ENCODE results near the gene CDS2.

Gene CDS2

DNA sequence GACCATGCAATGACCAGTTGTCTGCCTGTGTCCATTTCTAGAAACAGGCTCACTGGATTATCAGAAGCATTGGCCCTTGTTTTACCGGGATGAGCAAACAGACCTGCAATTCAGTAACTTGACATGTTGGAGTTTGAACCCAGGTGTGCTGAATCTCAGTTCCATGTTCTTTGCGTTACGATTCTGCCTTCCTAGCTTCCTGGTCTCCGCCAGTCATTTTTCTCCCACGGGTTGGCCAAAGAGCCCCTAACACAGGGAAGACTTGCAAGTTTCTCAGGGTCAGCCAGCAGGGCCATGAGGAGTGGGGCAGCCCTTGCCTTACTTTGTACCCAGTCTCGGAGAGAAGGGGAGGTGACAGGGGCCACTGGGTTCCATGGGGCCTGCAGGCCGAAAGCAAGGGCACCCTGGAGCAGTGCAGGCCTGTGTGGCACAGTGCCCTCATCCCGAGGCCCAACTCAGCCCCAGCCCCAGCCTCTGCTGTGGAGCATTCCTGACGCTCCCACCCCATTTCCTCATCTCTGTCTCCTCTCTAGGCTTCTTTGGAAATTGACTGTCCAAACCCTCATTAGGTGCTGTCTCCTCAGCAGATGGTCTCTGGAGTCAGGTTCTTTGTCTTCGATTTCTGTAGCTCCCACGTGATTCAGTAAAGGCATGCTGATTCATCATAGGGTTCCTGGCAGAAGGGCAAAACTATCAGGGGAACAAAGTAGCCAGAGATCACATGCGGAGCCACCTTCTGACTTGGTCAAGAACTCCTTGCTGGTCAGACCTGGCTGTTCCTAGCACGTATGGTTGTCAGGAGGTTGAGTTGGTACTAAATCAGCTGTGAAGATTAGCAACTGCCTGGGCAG, 23.6 kb downstream of the CDS2 start:
- peak overlapping the region; percentile 87 for H4K91ac ChIP-seq (ENCODE audit: low read length)
- H2AK5ac ChIP-seq (ENCODE audit: low read length, severe bottlenecking): no peak overlapping the region
- H3K18ac ChIP-seq (ENCODE audit: low read depth in 1 of 2, low read length in 2 of 2): peak overlapping the region; percentile 56 to 88
- H3K4me1 ChIP-seq (ENCODE audit: control insufficient read depth, insufficient read depth, low read depth, low read length): peaks cover 7% of the 10 kb centered on the region
- peak overlapping the region in 1 of 2 experiments; percentile 92 for H3K14ac ChIP-seq (ENCODE audit: low read length in 2 of 2)
- no peak overlapping the region for H2BK120ac ChIP-seq (ENCODE audit: low read depth, low read length)
- no peaks in the 10 kb centered on the region for H3K36me3 ChIP-seq (ENCODE audit: control insufficient read depth in 1 of 2, insufficient read depth in 2 of 2, low read depth in 1 of 2, low read length in 2 of 2)
- no peak for DNase-seq
- H3K4me3 ChIP-seq (ENCODE audit: insufficient read depth in 1 of 2, low read depth in 1 of 2, low read length in 2 of 2): no peak overlapping the region
- no peak overlapping the region for H3K27ac ChIP-seq (ENCODE audit: low read length, poor library complexity, severe bottlenecking)
- H3K4me2 ChIP-seq (ENCODE audit: low read length, poor library complexity, severe bottlenecking): no peak overlapping the region
- H3K4ac ChIP-seq (ENCODE audit: low read depth in 1 of 2, low read length in 2 of 2): peak overlapping the region; percentile 46 to 73
- H3K23ac ChIP-seq (ENCODE audit: low read length in 2 of 2): no peak overlapping the region
- peak overlapping the region; percentile 9 to 90 for H2BK12ac ChIP-seq (ENCODE audit: low read length in 2 of 2)
- no peak overlapping the region for H3K9ac ChIP-seq (ENCODE audit: low read length)
- H4K8ac ChIP-seq (ENCODE audit: low read length): peak overlapping the region; percentile 45
- WGBS: 87% methylated on average over 13 of the region's 13 CpGs
- no peak overlapping the region for H2AFZ ChIP-seq (ENCODE audit: low read depth, low read length)
- no peaks in the 10 kb centered on the region for H3K9me3 ChIP-seq (ENCODE audit: control insufficient read depth, low read length)
- peaks cover 38% of the 10 kb centered on the region for H3K79me1 ChIP-seq (replicated peaks; ENCODE audit: low read length, poor library complexity, severe bottlenecking)
- H2BK5ac ChIP-seq (ENCODE audit: low read depth, low read length, poor library complexity, severe bottlenecking): no peak overlapping the region
- H3K27me3 ChIP-seq (ENCODE audit: control insufficient read depth in 1 of 2, insufficient read depth in 1 of 2, low read length in 2 of 2): no peaks in the 10 kb centered on the region
- H2BK15ac ChIP-seq (ENCODE audit: low read depth, poor library complexity, severe bottlenecking): peak overlapping the region; percentile 90

DNA sequence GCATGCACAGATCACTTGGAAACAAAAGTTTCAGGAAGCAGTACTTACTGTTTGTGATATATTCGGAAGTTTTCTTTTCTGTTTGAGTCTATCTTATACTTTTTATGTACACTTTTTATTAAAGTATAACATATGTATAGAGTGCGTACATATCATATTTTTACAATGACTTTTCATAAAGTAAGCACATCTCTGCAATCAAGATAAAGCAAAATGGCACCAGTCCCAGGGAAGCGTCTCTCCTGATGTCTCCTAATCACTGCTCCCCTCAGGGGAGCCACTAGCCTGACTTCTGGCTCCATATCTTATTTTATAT, 26.3 kb downstream of the CDS2 start:
- Histone ChIP-seq H2BK5ac (ENCODE audit: low read depth, low read length, poor library complexity, severe bottlenecking) (no peak overlapping the region), H3K79me1 (replicated peaks; ENCODE audit: low read length, poor library complexity, severe bottlenecking) (peaks cover 30% of the 10 kb centered on the region), H2BK15ac (ENCODE audit: low read depth, poor library complexity, severe bottlenecking) (no peak overlapping the region), H2AK5ac (ENCODE audit: low read length, severe bottlenecking) (no peak overlapping the region), H3K4me3 (ENCODE audit: insufficient read depth in 1 of 2, low read depth in 1 of 2, low read length in 2 of 2) (no peak overlapping the region), H3K23ac (ENCODE audit: low read length in 2 of 2) (no peak overlapping the region), H3K18ac (ENCODE audit: low read depth in 1 of 2, low read length in 2 of 2) (no peak overlapping the region), H3K14ac (ENCODE audit: low read length in 2 of 2) (no peak overlapping the region), H3K27me3 (ENCODE audit: control insufficient read depth in 1 of 2, insufficient read depth in 1 of 2, low read length in 2 of 2) (no peaks in the 10 kb centered on the region), H2AFZ (ENCODE audit: low read depth, low read length) (no peak overlapping the region), H2BK12ac (ENCODE audit: low read length in 2 of 2) (no peak overlapping the region), H3K4me2 (ENCODE audit: low read length, poor library complexity, severe bottlenecking) (no peak overlapping the region), H3K36me3 (ENCODE audit: control insufficient read depth in 1 of 2, insufficient read depth in 2 of 2, low read depth in 1 of 2, low read length in 2 of 2) (no peaks in the 10 kb centered on the region), H4K91ac (ENCODE audit: low read length) (no peak overlapping the region), H3K4me1 (ENCODE audit: control insufficient read depth, insufficient read depth, low read depth, low read length) (peaks cover 10% of the 10 kb centered on the region), H3K9ac (ENCODE audit: low read length) (no peak overlapping the region), H3K4ac (ENCODE audit: low read depth in 1 of 2, low read length in 2 of 2) (no peak overlapping the region), H3K9me3 (ENCODE audit: control insufficient read depth, low read length) (no peaks in the 10 kb centered on the region), H4K8ac (ENCODE audit: low read length) (no peak overlapping the region), H2BK120ac (ENCODE audit: low read depth, low read length) (no peak overlapping the region), H3K27ac (ENCODE audit: low read length, poor library complexity, severe bottlenecking) (no peak overlapping the region)
- DNase-seq: no peak
- 88% methylated on average over 2 of the region's 3 CpGs for WGBS

DNA sequence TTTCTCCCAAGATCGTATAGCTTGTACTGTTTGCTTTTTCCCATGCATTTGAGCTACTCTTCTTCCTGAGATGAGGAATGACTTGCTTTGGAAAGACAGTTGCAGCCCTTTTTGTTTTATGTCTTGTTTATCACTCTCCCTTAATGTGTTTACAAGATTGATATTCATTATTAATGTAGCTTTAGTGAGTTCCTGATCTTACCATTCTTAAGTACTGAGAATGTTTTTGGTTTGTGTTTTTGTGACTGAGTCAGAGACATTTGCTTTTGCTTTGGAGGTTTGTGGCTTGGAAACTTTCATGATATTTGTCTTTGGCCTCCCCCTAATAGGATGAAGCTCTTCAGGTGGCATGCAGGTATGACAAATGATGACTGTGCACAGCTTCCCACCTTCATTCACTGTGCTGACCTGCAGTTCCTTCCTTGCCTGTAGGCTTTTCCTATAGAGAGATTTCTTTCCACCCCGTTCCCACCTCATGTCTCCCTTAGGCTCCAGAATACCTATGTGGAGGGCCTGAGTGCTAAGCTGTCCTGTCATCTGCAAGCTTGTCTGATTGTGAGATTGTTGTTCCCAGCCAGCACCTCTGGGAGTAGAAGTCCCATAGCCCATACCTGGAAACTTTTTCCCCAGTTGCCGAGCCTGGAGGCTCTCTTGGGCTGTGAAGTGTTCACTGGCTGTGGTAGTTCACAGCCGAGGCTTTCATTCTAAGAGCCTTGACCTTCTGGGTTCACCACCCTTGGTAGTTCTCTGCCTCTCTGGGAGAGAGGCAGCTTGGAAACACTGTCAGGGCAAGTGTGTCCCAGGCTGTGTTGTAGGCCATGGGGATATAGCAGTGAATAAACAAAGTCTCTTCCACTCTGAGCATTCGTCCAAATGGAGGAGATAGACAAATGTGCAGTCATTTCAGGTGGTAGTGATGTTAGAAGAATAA, 27.1 kb downstream of the CDS2 start:
- no peak overlapping the region for H3K23ac ChIP-seq (ENCODE audit: low read length in 2 of 2)
- peak; percentile 59 for DNase-seq

DNA sequence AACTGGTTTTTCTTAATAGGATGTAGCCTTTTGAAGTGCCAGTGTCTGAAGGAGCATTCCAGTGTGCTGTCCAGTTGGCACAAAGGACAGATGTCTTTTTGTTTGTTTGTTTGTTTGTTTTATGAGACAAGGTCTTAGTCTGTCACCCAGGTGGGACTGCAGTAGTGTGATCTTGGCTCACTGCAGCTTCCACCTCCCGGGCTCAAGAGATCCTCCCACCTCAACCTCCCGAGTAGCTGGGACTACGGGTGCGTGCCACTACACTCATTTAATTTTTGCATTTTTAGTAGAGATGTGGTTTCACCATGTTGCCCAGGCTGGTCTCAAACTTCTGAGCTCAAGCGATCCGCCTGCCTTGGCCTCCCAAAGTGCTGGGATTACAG, 27.7 kb downstream of the CDS2 start:
- 96% methylated on average over 6 of the region's 6 CpGs for WGBS
- Histone ChIP-seq H3K36me3 (ENCODE audit: control insufficient read depth in 1 of 2, insufficient read depth in 2 of 2, low read depth in 1 of 2, low read length in 2 of 2) (no peaks in the 10 kb centered on the region), H3K4ac (ENCODE audit: low read depth in 1 of 2, low read length in 2 of 2) (no peak overlapping the region), H3K4me1 (ENCODE audit: control insufficient read depth, insufficient read depth, low read depth, low read length) (peaks cover 10% of the 10 kb centered on the region), H3K4me3 (ENCODE audit: insufficient read depth in 1 of 2, low read depth in 1 of 2, low read length in 2 of 2) (no peak overlapping the region), H3K27ac (ENCODE audit: low read length, poor library complexity, severe bottlenecking) (no peak overlapping the region), H3K27me3 (ENCODE audit: control insufficient read depth in 1 of 2, insufficient read depth in 1 of 2, low read length in 2 of 2) (no peaks in the 10 kb centered on the region), H2AK5ac (ENCODE audit: low read length, severe bottlenecking) (no peak overlapping the region), H2BK120ac (ENCODE audit: low read depth, low read length) (no peak overlapping the region), H3K18ac (ENCODE audit: low read depth in 1 of 2, low read length in 2 of 2) (peak overlapping the region in 1 of 2 experiments; percentile 17), H3K9me3 (ENCODE audit: control insufficient read depth, low read length) (no peaks in the 10 kb centered on the region), H3K23ac (ENCODE audit: low read length in 2 of 2) (no peak overlapping the region), H3K79me1 (replicated peaks; ENCODE audit: low read length, poor library complexity, severe bottlenecking) (peaks cover 31% of the 10 kb centered on the region), H4K91ac (ENCODE audit: low read length) (no peak overlapping the region), H2BK15ac (ENCODE audit: low read depth, poor library complexity, severe bottlenecking) (no peak overlapping the region), H2BK5ac (ENCODE audit: low read depth, low read length, poor library complexity, severe bottlenecking) (no peak overlapping the region), H3K9ac (ENCODE audit: low read length) (no peak overlapping the region), H3K14ac (ENCODE audit: low read length in 2 of 2) (no peak overlapping the region), H2BK12ac (ENCODE audit: low read length in 2 of 2) (no peak overlapping the region), H4K8ac (ENCODE audit: low read length) (no peak overlapping the region), H2AFZ (ENCODE audit: low read depth, low read length) (no peak overlapping the region), H3K4me2 (ENCODE audit: low read length, poor library complexity, severe bottlenecking) (no peak overlapping the region)
- no peak for DNase-seq

More for the DNA sequence above, 27.1 kb downstream of the CDS2 start:
- Histone ChIP-seq H3K4me2 (ENCODE audit: low read length, poor library complexity, severe bottlenecking) (no peak overlapping the region), H3K4ac (ENCODE audit: low read depth in 1 of 2, low read length in 2 of 2) (no peak overlapping the region), H3K79me1 (replicated peaks; ENCODE audit: low read length, poor library complexity, severe bottlenecking) (peaks cover 31% of the 10 kb centered on the region), H3K4me1 (ENCODE audit: control insufficient read depth, insufficient read depth, low read depth, low read length) (peaks cover 10% of the 10 kb centered on the region), H4K8ac (ENCODE audit: low read length) (no peak overlapping the region), H3K4me3 (ENCODE audit: insufficient read depth in 1 of 2, low read depth in 1 of 2, low read length in 2 of 2) (no peak overlapping the region), H3K9ac (ENCODE audit: low read length) (no peak overlapping the region), H2BK15ac (ENCODE audit: low read depth, poor library complexity, severe bottlenecking) (no peak overlapping the region), H3K27ac (ENCODE audit: low read length, poor library complexity, severe bottlenecking) (no peak overlapping the region), H3K27me3 (ENCODE audit: control insufficient read depth in 1 of 2, insufficient read depth in 1 of 2, low read length in 2 of 2) (no peaks in the 10 kb centered on the region), H3K18ac (ENCODE audit: low read depth in 1 of 2, low read length in 2 of 2) (no peak overlapping the region), H2BK120ac (ENCODE audit: low read depth, low read length) (no peak overlapping the region), H2BK12ac (ENCODE audit: low read length in 2 of 2) (peak overlapping the region in 1 of 2 experiments; percentile 31), H2BK5ac (ENCODE audit: low read depth, low read length, poor library complexity, severe bottlenecking) (no peak overlapping the region), H4K91ac (ENCODE audit: low read length) (no peak overlapping the region), H2AK5ac (ENCODE audit: low read length, severe bottlenecking) (no peak overlapping the region), H3K14ac (ENCODE audit: low read length in 2 of 2) (no peak overlapping the region), H3K36me3 (ENCODE audit: control insufficient read depth in 1 of 2, insufficient read depth in 2 of 2, low read depth in 1 of 2, low read length in 2 of 2) (no peaks in the 10 kb centered on the region), H2AFZ (ENCODE audit: low read depth, low read length) (no peak overlapping the region), H3K9me3 (ENCODE audit: control insufficient read depth, low read length) (no peaks in the 10 kb centered on the region)
- WGBS: 79% methylated on average over 3 of the region's 5 CpGs

Data from mesenchymal stem cell (in vitro differentiated cells and primary cell).